GM23248 (cell line): ENCODE data around the gene SPZ1. TPM values are rescaled to one million over a fixed set of nuclear protein-coding genes. Genes with fewer than 3 reads are reported as not detected.

Experiments
- DNase-seq: peaks from one replicate; pipeline ENCODE4 v3.0.0-alpha.2; 2015
- H2AFZ ChIP-seq: fragments of 200-600 bp; sonication (generic); 2 replicates; pipeline ENCODE4 v1.6.1; 2016; ENCODE audit warnings: antibody characterized with exemption
- H3F3A ChIP-seq: fragments of 200-600 bp; sonication (generic); 2 replicates; pipeline ENCODE4 v1.6.1; 2016; ENCODE audit warnings: mild to moderate bottlenecking, antibody characterized with exemption, mixed run types; ENCODE audit not compliant: insufficient read depth
- H3K27ac ChIP-seq: fragments of 200-600 bp; sonication (generic); 2 replicates; pipeline ENCODE4 v1.5.1; 2016; ENCODE audit warnings: mild to moderate bottlenecking
- H3K27me3 ChIP-seq: fragments of 200-600 bp; sonication (generic); replicated peaks from 2 replicates; pipeline ENCODE4 v1.6.1; 2016; ENCODE audit warnings: mild to moderate bottlenecking; ENCODE audit not compliant: insufficient read depth
- H3K36me3 ChIP-seq: fragments of 200-600 bp; sonication (generic); 2 replicates; pipeline ENCODE4 v1.6.1; 2016; ENCODE audit warnings: low read depth, mild to moderate bottlenecking
- H3K4me1 ChIP-seq: fragments of 200-600 bp; sonication (generic); 2 replicates; pipeline ENCODE4 v1.6.1; 2016; ENCODE audit warnings: mild to moderate bottlenecking; ENCODE audit not compliant: insufficient read depth
- H3K4me2 ChIP-seq: fragments of 200-600 bp; sonication (generic); one replicate; pipeline ENCODE4 v1.6.1; 2016; ENCODE audit warnings: mild to moderate bottlenecking; ENCODE audit not compliant: unreplicated experiment
- H3K4me3 ChIP-seq: fragments of 200-600 bp; sonication (generic); 2 replicates; pipeline ENCODE4 v1.5.1; 2016; ENCODE audit warnings: mild to moderate bottlenecking
- H3K79me2 ChIP-seq: fragments of 200-600 bp; sonication (generic); 2 replicates; pipeline ENCODE4 v1.6.1; 2016; ENCODE audit warnings: mild to moderate bottlenecking; ENCODE audit not compliant: insufficient read depth
- H3K9ac ChIP-seq: fragments of 200-600 bp; sonication (generic); 2 replicates; pipeline ENCODE4 v1.6.1; 2016; ENCODE audit warnings: mild to moderate bottlenecking
- H3K9me2 ChIP-seq: fragments of 200-600 bp; sonication (generic); 2 replicates; pipeline ENCODE4 v1.6.1; 2016; ENCODE audit warnings: mixed run types, mild to moderate bottlenecking, moderate library complexity; ENCODE audit not compliant: insufficient read depth
- H3K9me3 ChIP-seq: fragments of 200-600 bp; sonication (generic); one replicate; pipeline ENCODE4 v1.6.1; 2017; ENCODE audit warnings: low read depth
- H4K20me1 ChIP-seq: fragments of 200-600 bp; sonication (generic); 2 replicates; pipeline ENCODE4 v1.6.0; 2016; ENCODE audit not compliant: insufficient read depth
- EZH2 ChIP-seq: fragments of 200-600 bp; sonication (generic); IDR thresholded peaks from 2 replicates; pipeline ENCODE4 v1.6.1; 2018; ENCODE audit warnings: antibody characterized with exemption, mild to moderate bottlenecking; ENCODE audit not compliant: insufficient read depth, poor library complexity, severe bottlenecking
- EZH2phosphoT487 ChIP-seq: fragments of 200-600 bp; sonication (generic); IDR thresholded peaks from 2 replicates; pipeline ENCODE4 v1.6.1; 2018; ENCODE audit warnings: antibody characterized with exemption, moderate library complexity, mild to moderate bottlenecking, low read depth; ENCODE audit not compliant: insufficient read depth
- WGBS, 2 experiments: methylation state at CpG; one replicate each; pipeline ENCODE4 v1.1.6; 2015 to 2017; ENCODE audit warnings: low lambda C conversion rate in 2 of 2, low coverage in 1 of 2; ENCODE audit errors: missing lambda C conversion rate in 2 of 2; 5-methylcytosine and 5-hydroxymethylcytosine counted together
- in situ Hi-C: fragments of 300-500 bp; cut with MboI; formaldehyde crosslinking; loops from 2 replicates; pipeline ENCODE4 v1.15.0; 2020
- polyA plus RNA-seq: library from polyadenylated mRNA; unstranded; fragments of >200 nt; fragmentation: Nextera tagmentation; extraction: Ambion mirVana; gene quantifications from 2 replicates; pipeline ENCODE4 v1.2.1, GENCODE V29; 2016
- total RNA-seq: library from RNA; depleted of rRNA; stranded (reverse); fragments of >200 nt; shearing (Covaris generic); gene quantifications from 2 replicates; pipeline ENCODE4 v1.2.3, GENCODE V29; 2014

SPZ1 gene
- total and polyA plus RNA-seq, 2 experiments from 2014 or later: not detected

GRCh38 chr5:80309871-80310665 is 9.7 kb upstream of the SPZ1 start:
- Histone ChIP-seq H3K27me3 (no peaks in the 10 kb centered on the region), H3F3A (no peaks in the 10 kb centered on the region), H3K9ac (no peak overlapping the region), H3K36me3 (no peaks in the 10 kb centered on the region), H2AFZ (no peak overlapping the region), H4K20me1 (no peaks in the 10 kb centered on the region), H3K27ac (no peak overlapping the region), H3K9me2 (no peaks in the 10 kb centered on the region), H3K4me1 (no peaks in the 10 kb centered on the region), H3K4me3 (no peak overlapping the region), H3K9me3 (no peaks in the 10 kb centered on the region), H3K79me2 (no peaks in the 10 kb centered on the region), H3K4me2 (no peak overlapping the region)
- WGBS, 2 experiments: 85 to 87% methylated on average over 31 to 34 of the region's 34 CpGs
- no peak for DNase-seq
- TF ChIP-seq EZH2phosphoT487 (no peak), EZH2 (no peak)
- in situ Hi-C loops: loop anchor here (5.0 kb wide), 1 partner anchor 218 kb away; no protein-coding TSS in a partner anchor

- 61 to 65% methylated on average over 1 of the region's 1 CpG for WGBS, 2 experiments
- no peaks in the 10 kb centered on the region for H3K9me3 ChIP-seq
- no peak overlapping the region for H3K27ac ChIP-seq
- H3K4me2 ChIP-seq: no peak overlapping the region
- H3K4me3 ChIP-seq: no peak overlapping the region
- no peaks in the 10 kb centered on the region for H3K36me3 ChIP-seq
- no peaks in the 10 kb centered on the region for H3K79me2 ChIP-seq
- no peaks in the 10 kb centered on the region for H3K9me2 ChIP-seq
- H3K27me3 ChIP-seq: peaks cover 5% of the 10 kb centered on the region; the same call in 1 of the 2 replicates
- TF ChIP-seq EZH2 (no peak), EZH2phosphoT487 (no peak)
- no peaks in the 10 kb centered on the region for H3F3A ChIP-seq
- no peak for DNase-seq
- no peak overlapping the region for H3K9ac ChIP-seq
- no peaks in the 10 kb centered on the region for H4K20me1 ChIP-seq
- no peak overlapping the region for H2AFZ ChIP-seq
- no peaks in the 10 kb centered on the region for H3K4me1 ChIP-seq
- in situ Hi-C loops: no loop called here
Observed at GRCh38 chr5:80315244-80315643, 4.6 kb upstream of the SPZ1 start.

GRCh38 chr5:80318212-80318611 is 1.6 kb upstream of the SPZ1 start:
- no peak overlapping the region for H3K4me3 ChIP-seq
- peaks cover 14% of the 10 kb centered on the region for H3K27me3 ChIP-seq
- in situ Hi-C loops: no loop called here
- no peaks in the 10 kb centered on the region for H3K36me3 ChIP-seq
- 42 to 46% methylated on average over 1 of the region's 1 CpG for WGBS, 2 experiments
- H3K9ac ChIP-seq: no peak overlapping the region
- no peak overlapping the region for H3K27ac ChIP-seq
- no peaks in the 10 kb centered on the region for H3K4me1 ChIP-seq
- H3K9me3 ChIP-seq: no peaks in the 10 kb centered on the region
- DNase-seq: peak; percentile 79
- no peaks in the 10 kb centered on the region for H3K9me2 ChIP-seq
- no peaks in the 10 kb centered on the region for H3F3A ChIP-seq
- no peaks in the 10 kb centered on the region for H4K20me1 ChIP-seq
- H3K79me2 ChIP-seq: no peaks in the 10 kb centered on the region
- no peak overlapping the region for H2AFZ ChIP-seq
- H3K4me2 ChIP-seq: no peak overlapping the region
- no peak for TF ChIP-seq EZH2phosphoT487

- no peak overlapping the region for H3K9ac ChIP-seq
- no peak overlapping the region for H2AFZ ChIP-seq
- H3F3A ChIP-seq: no peaks in the 10 kb centered on the region
- H3K4me1 ChIP-seq: no peaks in the 10 kb centered on the region
- peaks cover 9% of the 10 kb centered on the region for H3K27me3 ChIP-seq
- H3K27ac ChIP-seq: no peak overlapping the region
- WGBS, 2 experiments: 0 to 11% methylated on average over 1 of the region's 1 CpG
- TF ChIP-seq EZH2 (no peak), EZH2phosphoT487 (no peak)
- no peaks in the 10 kb centered on the region for H4K20me1 ChIP-seq
- no peaks in the 10 kb centered on the region for H3K9me2 ChIP-seq
- in situ Hi-C loops: no loop called here
- no peak overlapping the region for H3K4me2 ChIP-seq
- H3K4me3 ChIP-seq: no peak overlapping the region
- no peak for DNase-seq
- no peaks in the 10 kb centered on the region for H3K79me2 ChIP-seq
- no peaks in the 10 kb centered on the region for H3K9me3 ChIP-seq
- no peaks in the 10 kb centered on the region for H3K36me3 ChIP-seq
Observed at GRCh38 chr5:80324912-80325311, 5.1 kb downstream of the SPZ1 start.
